H7 (cell line): ENCODE data around the gene THEMIS2. TPM values are rescaled to one million over a fixed set of nuclear protein-coding genes. Genes with fewer than 3 reads are reported as not detected.

Source experiments
- total RNA-seq: library from RNA; depleted of rRNA; stranded (reverse); fragments of >200 nt; shearing (Covaris generic); gene quantifications from 2 replicates; pipeline ENCODE4 v1.2.3, GENCODE V29; 2014; rRNA removed

Gene THEMIS2
- total RNA-seq, 1 experiment from 2014 or later: 27.5 TPM

Other genes with a start within 250 kb of the THEMIS2 start
- 0.07 and 0.30 TPM in 2 replicates for gene FGR, start 237.4 kb upstream of the THEMIS2 start, total RNA-seq
- gene IFI6, start 200.4 kb upstream of the THEMIS2 start, total RNA-seq: 3.3 and 5.8 TPM in 2 replicates
- gene FAM76A, start 146.6 kb upstream of the THEMIS2 start, total RNA-seq: 14.7 and 27.1 TPM in 2 replicates
- gene STX12, start 99.3 kb upstream of the THEMIS2 start, total RNA-seq: 16.3 and 22.1 TPM in 2 replicates
- gene PPP1R8, start 41.8 kb upstream of the THEMIS2 start, total RNA-seq: 83.0 and 95.3 TPM in 2 replicates
- gene RPA2, start 42.0 kb downstream of the THEMIS2 start, total RNA-seq: 99.0 and 107 TPM in 2 replicates
- gene SMPDL3B, start 62.5 kb downstream of the THEMIS2 start, total RNA-seq: 8.6 and 14.8 TPM in 2 replicates
- gene XKR8, start 87.4 kb downstream of the THEMIS2 start, total RNA-seq: 23.3 and 25.0 TPM in 2 replicates
- gene EYA3, start 216.1 kb downstream of the THEMIS2 start, total RNA-seq: 26.6 and 38.3 TPM in 2 replicates